Cardiac muscle cell (in vitro differentiated cells and primary cell): ENCODE results near the gene GPR146. TPM values are rescaled to one million over a fixed set of nuclear protein-coding genes. Genes with fewer than 3 reads are reported as not detected.
"Not testable (repeated sequence)": the region's sequence is repeated elsewhere in the genome, so short reads cannot be mapped to it uniquely, and the experiment has no call there.

Experiments
- DNase-seq, 2 donors: peaks; one replicate each; pipeline versions ENCODE4 v3.0.0 to v3.0.0-alpha.2; 2010 to 2017; ENCODE audit warnings: low read depth in 1 of 2, low spot score in 1 of 2
- H3K27ac ChIP-seq: fragments of 200-600 bp; sonication (generic); 2 replicates; pipeline ENCODE4 v1.5.1; 2016
- H3K27me3 ChIP-seq: fragments of 200-600 bp; sonication (generic); 2 replicates; pipeline ENCODE4 v1.6.0; 2016; ENCODE audit warnings: control low read depth
- H3K36me3 ChIP-seq: fragments of 200-600 bp; sonication (generic); 2 replicates; pipeline ENCODE4 v1.5.1; 2016; ENCODE audit warnings: control low read depth
- H3K4me1 ChIP-seq: fragments of 200-600 bp; sonication (generic); 2 replicates; pipeline ENCODE4 v1.8.1; 2017; ENCODE audit warnings: low read depth, mild to moderate bottlenecking, mixed run types
- H3K4me3 ChIP-seq: fragments of 200-600 bp; sonication (generic); 2 replicates; pipeline ENCODE4 v1.5.1; 2016; ENCODE audit warnings: mild to moderate bottlenecking
- H3K9me3 ChIP-seq: fragments of 200-600 bp; sonication (generic); 2 replicates; pipeline ENCODE4 v1.5.1; 2017; ENCODE audit warnings: low read depth, mild to moderate bottlenecking, control low read depth
- CTCF ChIP-seq: IDR thresholded peaks from 2 replicates; pipeline ENCODE4 v1.5.1; 2012; ENCODE audit warnings: low read depth, mild to moderate bottlenecking, low read length
- polyA plus RNA-seq: library from polyadenylated mRNA; unstranded; fragments of >200 nt; fragmentation: Nextera tagmentation; extraction: Ambion mirVana; gene quantifications from 2 replicates; pipeline ENCODE4 v1.2.1, GENCODE V29; 2016
- total RNA-seq: library from RNA; depleted of rRNA; stranded (reverse); fragments of >200 nt; gene quantifications from 2 replicates; pipeline ENCODE4 v1.2.3, GENCODE V29; 2016

GPR146 gene
- total and polyA plus RNA-seq, 2 experiments from 2014 or later, result 7.5 to 11.2 TPM

- no peaks in the 10 kb centered on the region for H3K4me1 ChIP-seq
- DNase-seq, result no peak
- no peak for TF ChIP-seq CTCF
These were observed 24.3 kb downstream of the GPR146 start for GRCh38 chr7:1068619-1069018.

GRCh38 chr7:1070544-1071011, 26.2 kb downstream of the GPR146 start:
- H3K27ac ChIP-seq, result no peak overlapping the region
- TF ChIP-seq CTCF, result no peak
- H3K4me3 ChIP-seq, result no peak overlapping the region
- H3K9me3 ChIP-seq, result no peaks in the 10 kb centered on the region
- peaks cover 5% of the 10 kb centered on the region for H3K4me1 ChIP-seq
- DNase-seq, result no peak
- no peaks in the 10 kb centered on the region for H3K27me3 ChIP-seq
- no peaks in the 10 kb centered on the region for H3K36me3 ChIP-seq

More at GRCh38 chr7:1068619-1069018, 24.3 kb downstream of the GPR146 start:
- no peaks in the 10 kb centered on the region for H3K9me3 ChIP-seq
- H3K36me3 ChIP-seq, result no peaks in the 10 kb centered on the region
- H3K4me3 ChIP-seq, result no peak overlapping the region
- no peaks in the 10 kb centered on the region for H3K27me3 ChIP-seq
- H3K27ac ChIP-seq, result no peak overlapping the region

GRCh38 chr7:1071731-1072254, 27.4 kb downstream of the GPR146 start:
- Histone ChIP-seq H3K4me1 (peaks cover 5% of the 10 kb centered on the region), H3K4me3 (no peak overlapping the region), H3K27ac (no peak overlapping the region), H3K9me3 (no peaks in the 10 kb centered on the region), H3K36me3 (no peaks in the 10 kb centered on the region), H3K27me3 (no peaks in the 10 kb centered on the region)
- DNase-seq, result no peak
- no peak for TF ChIP-seq CTCF

- H3K27me3 ChIP-seq, result no peaks in the 10 kb centered on the region
- H3K4me3 ChIP-seq, result no peak overlapping the region
- peaks cover 5% of the 10 kb centered on the region for H3K4me1 ChIP-seq
- no peaks in the 10 kb centered on the region for H3K36me3 ChIP-seq
- DNase-seq, result peak in 1 of 2 donors; percentile 58
- no peaks in the 10 kb centered on the region for H3K9me3 ChIP-seq
- peak overlapping the region; percentile 55 for H3K27ac ChIP-seq
- no peak for TF ChIP-seq CTCF
These were observed 29.0 kb downstream of the GPR146 start for GRCh38 chr7:1073142-1073977.

- H3K27ac ChIP-seq, H3K4me1 ChIP-seq, H3K9me3 ChIP-seq, H3K27me3 ChIP-seq, DNase-seq, H3K36me3 ChIP-seq, H3K4me3 ChIP-seq: not testable (repeated sequence)
These were observed 29.7 kb downstream of the GPR146 start for GRCh38 chr7:1074018-1074417.
